Inferior parietal cortex (tissue), 1 donor: ENCODE data around the gene ASPHD1.
"Not testable (repeated sequence)": the region's sequence is repeated elsewhere in the genome, so short reads cannot be mapped to it uniquely, and the experiment has no call there.

Source experiments
- DNase-seq: peaks from one replicate; pipeline ENCODE4 v3.0.0-alpha.2; 2016; ENCODE audit errors: extremely low spot score

The ASPHD1 gene

GRCh38 chr16:29907973-29908372, 7.7 kb downstream of the ASPHD1 start:
- DNase-seq: no peak

DNA sequence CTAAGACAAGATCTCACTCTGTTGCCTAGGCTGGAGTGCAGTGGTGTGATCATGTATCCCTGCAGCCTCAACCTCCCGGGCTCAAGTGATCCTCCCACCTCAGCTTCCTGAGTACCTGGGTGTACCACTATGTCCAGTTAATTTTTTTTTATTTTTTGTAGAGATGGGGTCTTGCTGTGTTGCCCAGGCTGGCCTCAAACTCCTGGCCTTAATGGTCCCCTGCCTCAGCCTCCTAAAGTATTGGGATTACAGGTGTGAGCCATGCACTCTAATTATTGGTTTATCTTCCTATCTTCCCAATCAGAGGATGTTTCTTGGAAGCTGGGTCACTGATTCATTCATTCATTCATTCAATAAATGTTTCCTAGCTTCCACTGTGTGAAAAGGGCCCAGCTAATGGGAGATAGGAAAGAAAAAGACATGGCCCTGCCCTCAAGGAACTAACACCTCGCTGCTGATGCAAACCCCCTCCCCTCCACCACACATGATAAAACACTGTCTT, 8.5 kb downstream of the ASPHD1 start:
- no peak for DNase-seq

GRCh38 chr16:29909391-29909790, 9.1 kb downstream of the ASPHD1 start:
- no peak for DNase-seq

DNA sequence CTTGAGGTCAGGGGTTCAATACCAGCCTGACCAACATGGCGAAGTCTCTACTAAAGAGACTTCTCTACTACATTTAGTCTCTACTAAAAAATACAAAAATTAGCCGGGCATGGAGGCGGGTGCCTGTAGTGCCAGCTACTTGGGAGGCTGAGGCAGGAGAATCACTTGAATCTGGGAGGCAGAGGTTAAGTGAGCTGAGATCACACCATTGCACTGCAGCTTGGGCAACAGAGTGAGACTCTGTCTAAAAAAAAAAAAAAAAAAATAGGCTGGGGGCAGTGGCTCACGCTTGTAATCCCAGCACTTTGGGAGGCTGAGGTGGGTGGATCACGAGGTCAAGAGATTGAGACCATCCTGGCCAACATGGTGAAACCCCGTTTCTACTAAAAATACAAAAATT, 9.6 kb downstream of the ASPHD1 start:
- not testable (repeated sequence) for DNase-seq

GRCh38 chr16:29910819-29911675, 10.8 kb downstream of the ASPHD1 start:
- DNase-seq: no peak

- no peak for DNase-seq
Measured at GRCh38 chr16:29911676-29912010, 11.4 kb downstream of the ASPHD1 start.

DNA sequence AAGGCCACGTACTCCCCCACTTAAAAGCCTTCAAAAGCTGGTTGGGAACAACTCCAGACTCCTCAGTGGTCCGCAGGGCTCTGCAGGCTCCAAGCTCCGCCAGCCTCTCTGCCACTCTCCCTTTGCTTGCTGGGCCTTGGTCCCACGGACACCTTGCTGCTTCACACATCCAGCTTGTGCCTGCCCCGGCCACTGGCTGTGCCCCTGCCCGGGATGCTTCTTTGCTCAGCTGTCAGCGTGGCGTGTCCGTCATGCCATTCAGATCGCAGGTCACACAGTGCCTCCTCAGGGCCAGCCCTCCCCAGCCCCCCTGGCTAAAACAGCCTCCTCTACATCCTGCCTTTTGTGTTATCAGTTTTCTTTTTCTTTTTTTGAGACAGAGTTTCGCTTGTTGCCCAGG, 11.8 kb downstream of the ASPHD1 start:
- no peak for DNase-seq

DNA sequence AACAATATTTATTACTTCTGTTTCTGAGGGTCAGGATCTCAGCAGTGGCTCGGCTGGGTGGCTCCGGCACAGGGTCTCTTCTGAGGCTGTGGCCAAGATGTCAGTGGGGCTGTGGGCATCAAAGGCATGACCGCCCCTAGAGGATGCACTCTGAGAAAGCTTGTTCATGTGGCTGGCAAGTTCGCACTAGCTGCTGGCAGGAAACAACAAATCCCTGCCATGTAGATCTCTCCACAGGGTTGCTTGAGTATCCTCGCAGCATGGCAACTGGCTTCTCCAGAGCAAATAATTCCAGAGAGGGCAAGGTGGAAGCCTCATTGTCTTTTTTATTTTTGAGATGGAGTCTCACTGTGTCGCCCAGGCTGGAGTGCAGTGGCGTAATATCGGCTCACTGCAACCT, 13.2 kb downstream of the ASPHD1 start:
- no peak for DNase-seq

DNA sequence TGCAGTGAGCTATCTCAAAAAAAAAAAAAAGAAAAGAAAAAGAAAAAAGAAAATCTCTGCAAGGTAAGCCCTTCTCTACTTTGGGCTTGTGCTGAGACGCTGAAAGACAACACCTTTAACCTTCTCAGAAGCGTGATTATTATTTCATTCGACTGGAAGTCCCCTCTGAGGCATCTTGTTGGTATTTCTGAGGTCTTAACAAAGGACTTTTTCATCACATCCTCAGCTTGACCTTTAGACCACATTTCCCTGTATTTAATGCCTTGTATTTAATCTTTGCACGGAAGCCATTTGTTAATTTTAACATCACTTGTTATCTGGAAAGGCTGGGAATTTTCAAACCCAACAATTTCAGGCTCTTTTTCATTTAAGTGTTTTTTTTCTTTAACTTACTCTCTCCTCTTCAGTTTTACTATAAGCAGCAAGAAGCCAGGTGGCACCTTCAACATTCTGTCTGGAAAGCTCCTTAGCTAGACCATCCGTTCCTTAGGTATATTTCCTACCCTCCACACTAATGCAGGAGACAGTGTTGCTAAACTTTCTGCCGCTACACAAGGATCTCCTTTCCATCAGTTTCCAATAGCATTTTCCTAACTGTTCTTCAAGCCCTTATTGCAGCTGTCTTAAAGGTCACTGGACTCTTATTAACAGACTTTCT, 15.4 kb downstream of the ASPHD1 start:
- no peak for DNase-seq

GRCh38 chr16:29916979-29917378, 16.7 kb downstream of the ASPHD1 start:
- DNase-seq: no peak

- DNase-seq: peak; percentile 76
Measured at GRCh38 chr16:29920288-29921033, 20.2 kb downstream of the ASPHD1 start.

DNA sequence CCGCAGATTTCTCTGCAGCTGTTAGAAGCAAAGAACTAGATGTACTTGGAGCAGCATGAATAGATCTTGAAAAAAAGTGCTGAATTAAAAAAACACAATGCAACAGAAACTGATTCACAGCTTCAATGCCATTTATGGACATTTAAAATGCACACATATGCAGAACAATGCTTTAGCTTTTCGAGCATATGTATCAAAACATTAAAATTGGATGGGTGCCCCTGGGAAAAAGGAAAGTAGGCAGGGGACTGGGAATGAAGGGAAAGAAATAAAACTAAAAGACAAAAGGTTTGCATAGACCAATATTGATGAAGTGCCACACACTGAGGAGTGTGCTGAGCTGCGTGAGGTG, 20.7 kb downstream of the ASPHD1 start:
- peak; percentile 69 for DNase-seq

GRCh38 chr16:29922326-29922725, 22.0 kb downstream of the ASPHD1 start:
- DNase-seq: no peak

GRCh38 chr16:29922986-29923501, 22.8 kb downstream of the ASPHD1 start:
- no peak for DNase-seq

DNA sequence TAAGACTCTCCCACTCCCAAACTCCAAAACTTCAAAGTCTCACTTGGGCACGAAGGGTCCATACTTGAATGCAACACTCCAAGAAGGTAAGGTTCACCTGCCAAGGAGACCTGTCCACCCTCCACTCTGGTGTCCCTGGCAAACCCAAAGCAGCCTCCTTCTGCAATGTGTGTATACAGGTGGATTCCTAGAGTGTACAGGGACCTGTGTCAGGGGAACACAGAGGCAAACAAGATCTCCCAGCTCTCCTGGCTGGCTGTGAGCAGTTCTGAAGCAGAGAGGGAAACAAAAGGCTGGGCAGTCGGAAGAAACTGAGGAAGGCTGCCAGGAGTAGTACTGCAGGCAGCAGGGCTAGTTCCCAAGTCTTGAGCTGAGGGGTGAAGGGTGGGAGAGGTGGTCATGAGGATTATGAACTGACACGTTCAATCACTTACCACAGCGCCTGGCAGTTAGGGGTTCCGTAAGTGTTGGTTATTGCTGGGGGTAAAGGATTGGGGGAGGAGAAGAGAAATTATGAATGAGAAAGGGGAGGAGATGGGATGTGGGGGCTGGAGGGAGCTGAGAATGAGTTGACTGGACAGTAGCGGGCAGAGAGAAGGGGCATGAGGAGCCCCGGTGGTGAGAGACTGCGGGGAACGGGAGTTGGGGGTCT, 24.9 kb downstream of the ASPHD1 start:
- DNase-seq: no peak

GRCh38 chr16:29925781-29926710, 25.8 kb downstream of the ASPHD1 start, which contains the start of gene KCTD13:
Gene KCTD13, minus strand, starts transcription at chr16:29926226. Its CDS starts 193 bp downstream, at chr16:29926033.
- peak; percentile 93 for DNase-seq

- DNase-seq: no peak
Measured at GRCh38 chr16:29926711-29927052, 26.4 kb downstream of the ASPHD1 start.

GRCh38 chr16:29927070-29927905, 27.0 kb downstream of the ASPHD1 start:
- peak; percentile 19 for DNase-seq

GRCh38 chr16:29931750-29932149, 31.5 kb downstream of the ASPHD1 start:
- DNase-seq: not testable (repeated sequence)

GRCh38 chr16:29940656-29941055, 40.4 kb downstream of the ASPHD1 start:
- DNase-seq: no peak
